SK-N-SH treated with all-trans-retinoic acid at 6 μM for 48 hours (cell line): ENCODE measurements around the gene CHMP1A.

Experiments
- ATAC-seq: fragments of 200-7000 bp; cut with Tn5 transposase; 3 replicates; pipeline ENCODE4 v1.9.1; 2020; ENCODE audit warnings: mild to moderate bottlenecking, moderate library complexity
- ARNTL ChIP-seq: fragments of 450-650 bp; formaldehyde crosslinking; IDR thresholded peaks from 2 replicates; pipeline ENCODE4 v1.5.0; 2020; ENCODE audit warnings: low read depth, mild to moderate bottlenecking, moderate library complexity, borderline replicate concordance
- BACH2 ChIP-seq: fragments of 250-450 bp; sonication (Bioruptor Pico); IDR thresholded peaks from 2 replicates; pipeline ENCODE4 v1.9.0; 2021; ENCODE audit warnings: mild to moderate bottlenecking, borderline replicate concordance
- CSDC2 ChIP-seq: fragments of 250-450 bp; sonication (Bioruptor Pico); IDR thresholded peaks from 2 replicates; pipeline ENCODE4 v1.5.0; 2020; ENCODE audit warnings: mild to moderate bottlenecking, moderate library complexity
- ESRRG ChIP-seq: fragments of 250-450 bp; sonication (Bioruptor Pico); IDR thresholded peaks from 2 replicates; pipeline ENCODE4 v1.6.1; 2021; ENCODE audit warnings: mild to moderate bottlenecking
- GLIS3 ChIP-seq: fragments of 250-450 bp; sonication (Bioruptor Pico); IDR thresholded peaks from 2 replicates; pipeline ENCODE4 v1.5.0; 2020; ENCODE audit warnings: mild to moderate bottlenecking, moderate library complexity
- ISL1 ChIP-seq: fragments of 250-450 bp; sonication (Bioruptor Pico); IDR thresholded peaks from 2 replicates; pipeline ENCODE4 v2.1.2; 2022; ENCODE audit warnings: mild to moderate bottlenecking, moderate library complexity
- RARB ChIP-seq: fragments of 250-450 bp; sonication (Bioruptor Pico); IDR thresholded peaks from 2 replicates; pipeline ENCODE4 v1.8.0; 2021; ENCODE audit warnings: mild to moderate bottlenecking, moderate library complexity
- SNAI2 ChIP-seq: fragments of 250-450 bp; sonication (Bioruptor Pico); IDR thresholded peaks from 2 replicates; pipeline ENCODE4 v1.5.0; 2020; ENCODE audit warnings: mild to moderate bottlenecking, moderate library complexity
- TOX ChIP-seq: fragments of 250-450 bp; sonication (Bioruptor Pico); IDR thresholded peaks from 2 replicates; pipeline ENCODE4 v1.8.0; 2021; ENCODE audit warnings: mild to moderate bottlenecking, moderate library complexity, borderline replicate concordance
- ZC3H10 ChIP-seq: fragments of 250-450 bp; sonication (Bioruptor Pico); IDR thresholded peaks from 2 replicates; pipeline ENCODE4 v1.5.1; 2021; ENCODE audit warnings: mild to moderate bottlenecking, moderate library complexity
- ZFP30 ChIP-seq: fragments of 450-650 bp; formaldehyde crosslinking; IDR thresholded peaks from 2 replicates; pipeline ENCODE4 v1.5.0; 2022; ENCODE audit warnings: mild to moderate bottlenecking, moderate library complexity
- ZNF70 ChIP-seq: fragments of 450-650 bp; formaldehyde crosslinking; IDR thresholded peaks from 2 replicates; pipeline ENCODE4 v1.5.0; 2020; ENCODE audit warnings: mild to moderate bottlenecking, moderate library complexity
- TF ChIP-seq, protein P1 (sequence below): fragments of 250-450 bp; sonication (Bioruptor Pico); IDR thresholded peaks from 2 replicates; pipeline ENCODE4 v1.5.0; 2020; ENCODE audit warnings: mild to moderate bottlenecking, moderate library complexity
- TF ChIP-seq, protein P2 (sequence below): fragments of 250-450 bp; sonication (Bioruptor Pico); IDR thresholded peaks from 2 replicates; pipeline ENCODE4 v1.8.0; 2020; ENCODE audit warnings: mild to moderate bottlenecking, moderate library complexity, borderline replicate concordance
- TF ChIP-seq, protein P3 (sequence below): fragments of 250-450 bp; sonication (Bioruptor Pico); IDR thresholded peaks from 2 replicates; pipeline ENCODE4 v1.8.0; 2021; ENCODE audit warnings: low read depth, mild to moderate bottlenecking, moderate library complexity, borderline replicate concordance
- TF ChIP-seq, protein P4 (sequence below): fragments of 250-450 bp; sonication (Bioruptor Pico); IDR thresholded peaks from 2 replicates; pipeline ENCODE4 v1.5.1; 2021; ENCODE audit warnings: mild to moderate bottlenecking, moderate library complexity

Gene CHMP1A

DNA sequence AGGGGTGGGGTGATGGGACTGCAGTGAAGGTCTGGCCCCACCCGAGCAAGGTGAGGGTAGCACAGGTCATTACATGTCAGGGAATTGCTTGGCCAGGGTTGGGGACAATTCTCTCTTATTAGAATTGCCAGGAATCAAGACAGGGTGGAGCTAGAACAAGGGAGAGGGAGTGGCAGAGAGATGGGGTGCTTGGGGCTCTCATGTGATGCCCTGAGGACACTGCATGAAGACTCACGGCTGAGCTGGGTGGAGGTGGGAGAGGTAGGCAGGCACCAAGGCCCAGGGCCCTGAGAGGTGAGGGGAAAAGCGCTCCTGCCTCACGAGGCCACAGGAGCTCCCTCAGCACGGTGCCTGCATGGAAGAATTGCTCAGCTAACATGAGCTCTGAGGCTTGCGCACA lies 40.5 kb downstream of the CHMP1A start:
- no peak for ATAC-seq
- no peak for TF ChIP-seq BACH2 (CRISPR knock-in tag)
- no peak for TF ChIP-seq ZFP30
- TF ChIP-seq CSDC2 (CRISPR knock-in tag), result no peak
- TF ChIP-seq ISL1 (CRISPR knock-in tag), result no peak
- TF ChIP-seq GLIS3, result no peak
- no peak for TF ChIP-seq ZNF70 (CRISPR knock-in tag)

DNA sequence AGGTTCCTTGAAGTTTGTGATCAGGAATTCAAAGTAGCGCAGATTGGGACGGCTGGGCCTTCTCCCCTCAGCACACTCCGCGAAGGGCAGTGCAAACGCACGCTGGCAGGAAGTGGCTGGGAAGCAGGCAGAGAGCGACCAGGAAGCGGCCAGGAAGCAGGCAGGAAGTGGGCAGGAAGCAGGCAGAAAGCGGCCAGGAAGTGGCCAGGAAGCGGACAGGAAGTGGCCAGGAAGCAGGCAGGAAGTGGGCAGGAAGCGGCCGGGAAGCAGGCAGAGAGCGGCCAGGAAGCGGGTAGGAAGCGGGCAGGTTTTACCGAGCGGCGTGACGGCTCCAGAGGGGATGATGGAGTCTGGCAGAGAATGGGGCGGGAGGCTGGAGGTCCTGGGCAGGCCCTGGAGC lies 40.9 kb downstream of the CHMP1A start:
- TF ChIP-seq, protein P1, sequence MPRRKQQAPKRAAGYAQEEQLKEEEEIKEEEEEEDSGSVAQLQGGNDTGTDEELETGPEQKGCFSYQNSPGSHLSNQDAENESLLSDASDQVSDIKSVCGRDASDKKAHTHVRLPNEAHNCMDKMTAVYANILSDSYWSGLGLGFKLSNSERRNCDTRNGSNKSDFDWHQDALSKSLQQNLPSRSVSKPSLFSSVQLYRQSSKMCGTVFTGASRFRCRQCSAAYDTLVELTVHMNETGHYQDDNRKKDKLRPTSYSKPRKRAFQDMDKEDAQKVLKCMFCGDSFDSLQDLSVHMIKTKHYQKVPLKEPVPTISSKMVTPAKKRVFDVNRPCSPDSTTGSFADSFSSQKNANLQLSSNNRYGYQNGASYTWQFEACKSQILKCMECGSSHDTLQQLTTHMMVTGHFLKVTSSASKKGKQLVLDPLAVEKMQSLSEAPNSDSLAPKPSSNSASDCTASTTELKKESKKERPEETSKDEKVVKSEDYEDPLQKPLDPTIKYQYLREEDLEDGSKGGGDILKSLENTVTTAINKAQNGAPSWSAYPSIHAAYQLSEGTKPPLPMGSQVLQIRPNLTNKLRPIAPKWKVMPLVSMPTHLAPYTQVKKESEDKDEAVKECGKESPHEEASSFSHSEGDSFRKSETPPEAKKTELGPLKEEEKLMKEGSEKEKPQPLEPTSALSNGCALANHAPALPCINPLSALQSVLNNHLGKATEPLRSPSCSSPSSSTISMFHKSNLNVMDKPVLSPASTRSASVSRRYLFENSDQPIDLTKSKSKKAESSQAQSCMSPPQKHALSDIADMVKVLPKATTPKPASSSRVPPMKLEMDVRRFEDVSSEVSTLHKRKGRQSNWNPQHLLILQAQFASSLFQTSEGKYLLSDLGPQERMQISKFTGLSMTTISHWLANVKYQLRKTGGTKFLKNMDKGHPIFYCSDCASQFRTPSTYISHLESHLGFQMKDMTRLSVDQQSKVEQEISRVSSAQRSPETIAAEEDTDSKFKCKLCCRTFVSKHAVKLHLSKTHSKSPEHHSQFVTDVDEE (CRISPR knock-in tag), result no peak
- TF ChIP-seq, protein P2, sequence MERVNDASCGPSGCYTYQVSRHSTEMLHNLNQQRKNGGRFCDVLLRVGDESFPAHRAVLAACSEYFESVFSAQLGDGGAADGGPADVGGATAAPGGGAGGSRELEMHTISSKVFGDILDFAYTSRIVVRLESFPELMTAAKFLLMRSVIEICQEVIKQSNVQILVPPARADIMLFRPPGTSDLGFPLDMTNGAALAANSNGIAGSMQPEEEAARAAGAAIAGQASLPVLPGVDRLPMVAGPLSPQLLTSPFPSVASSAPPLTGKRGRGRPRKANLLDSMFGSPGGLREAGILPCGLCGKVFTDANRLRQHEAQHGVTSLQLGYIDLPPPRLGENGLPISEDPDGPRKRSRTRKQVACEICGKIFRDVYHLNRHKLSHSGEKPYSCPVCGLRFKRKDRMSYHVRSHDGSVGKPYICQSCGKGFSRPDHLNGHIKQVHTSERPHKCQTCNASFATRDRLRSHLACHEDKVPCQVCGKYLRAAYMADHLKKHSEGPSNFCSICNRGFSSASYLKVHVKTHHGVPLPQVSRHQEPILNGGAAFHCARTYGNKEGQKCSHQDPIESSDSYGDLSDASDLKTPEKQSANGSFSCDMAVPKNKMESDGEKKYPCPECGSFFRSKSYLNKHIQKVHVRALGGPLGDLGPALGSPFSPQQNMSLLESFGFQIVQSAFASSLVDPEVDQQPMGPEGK (CRISPR knock-in tag), result no peak
- TF ChIP-seq RARB (no peak), BACH2 (CRISPR knock-in tag) (no peak), ESRRG (CRISPR knock-in tag) (no peak), ISL1 (CRISPR knock-in tag) (no peak), ARNTL (CRISPR knock-in tag) (no peak), ZC3H10 (no peak)
- TF ChIP-seq, all 23 proteins: peak for 0
- ATAC-seq, result no peak

DNA sequence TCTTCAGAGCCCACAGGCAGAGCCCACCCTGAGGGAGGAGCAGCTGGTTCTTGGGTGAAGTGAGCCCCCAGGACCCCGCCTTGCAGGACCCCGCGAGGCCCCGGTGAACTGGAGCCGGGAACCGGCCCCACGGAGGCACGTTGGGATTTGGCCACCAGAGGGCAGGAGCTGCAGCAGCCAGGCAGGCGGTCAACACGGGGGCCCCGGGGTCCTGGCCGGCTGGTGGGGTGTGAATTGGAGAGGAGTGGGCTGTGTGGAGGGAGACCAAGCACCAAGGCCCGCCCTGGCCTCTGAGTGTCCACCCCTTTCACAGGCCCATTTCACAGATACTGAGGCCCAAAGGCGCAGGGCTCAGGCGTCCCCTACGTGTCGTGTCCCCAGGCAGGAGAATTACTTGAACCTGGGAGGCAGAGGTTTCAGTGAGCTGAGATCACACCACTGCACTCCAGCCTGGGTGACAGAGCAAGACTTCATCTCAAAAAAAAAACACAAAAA lies 41.9 kb downstream of the CHMP1A start:
- TF ChIP-seq ISL1 (CRISPR knock-in tag) (no peak), SNAI2 (CRISPR knock-in tag) (no peak), ZC3H10 (no peak)
- TF ChIP-seq, protein P3, sequence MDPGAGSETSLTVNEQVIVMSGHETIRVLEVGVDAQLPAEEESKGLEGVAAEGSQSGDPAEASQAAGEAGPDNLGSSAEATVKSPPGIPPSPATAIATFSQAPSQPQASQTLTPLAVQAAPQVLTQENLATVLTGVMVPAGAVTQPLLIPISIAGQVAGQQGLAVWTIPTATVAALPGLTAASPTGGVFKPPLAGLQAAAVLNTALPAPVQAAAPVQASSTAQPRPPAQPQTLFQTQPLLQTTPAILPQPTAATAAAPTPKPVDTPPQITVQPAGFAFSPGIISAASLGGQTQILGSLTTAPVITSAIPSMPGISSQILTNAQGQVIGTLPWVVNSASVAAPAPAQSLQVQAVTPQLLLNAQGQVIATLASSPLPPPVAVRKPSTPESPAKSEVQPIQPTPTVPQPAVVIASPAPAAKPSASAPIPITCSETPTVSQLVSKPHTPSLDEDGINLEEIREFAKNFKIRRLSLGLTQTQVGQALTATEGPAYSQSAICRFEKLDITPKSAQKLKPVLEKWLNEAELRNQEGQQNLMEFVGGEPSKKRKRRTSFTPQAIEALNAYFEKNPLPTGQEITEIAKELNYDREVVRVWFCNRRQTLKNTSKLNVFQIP, result no peak
- TF ChIP-seq, protein P4, sequence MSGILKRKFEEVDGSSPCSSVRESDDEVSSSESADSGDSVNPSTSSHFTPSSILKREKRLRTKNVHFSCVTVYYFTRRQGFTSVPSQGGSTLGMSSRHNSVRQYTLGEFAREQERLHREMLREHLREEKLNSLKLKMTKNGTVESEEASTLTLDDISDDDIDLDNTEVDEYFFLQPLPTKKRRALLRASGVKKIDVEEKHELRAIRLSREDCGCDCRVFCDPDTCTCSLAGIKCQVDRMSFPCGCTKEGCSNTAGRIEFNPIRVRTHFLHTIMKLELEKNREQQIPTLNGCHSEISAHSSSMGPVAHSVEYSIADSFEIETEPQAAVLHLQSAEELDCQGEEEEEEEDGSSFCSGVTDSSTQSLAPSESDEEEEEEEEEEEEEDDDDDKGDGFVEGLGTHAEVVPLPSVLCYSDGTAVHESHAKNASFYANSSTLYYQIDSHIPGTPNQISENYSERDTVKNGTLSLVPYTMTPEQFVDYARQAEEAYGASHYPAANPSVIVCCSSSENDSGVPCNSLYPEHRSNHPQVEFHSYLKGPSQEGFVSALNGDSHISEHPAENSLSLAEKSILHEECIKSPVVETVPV, result no peak
- ATAC-seq, result peak; percentile 86

DNA sequence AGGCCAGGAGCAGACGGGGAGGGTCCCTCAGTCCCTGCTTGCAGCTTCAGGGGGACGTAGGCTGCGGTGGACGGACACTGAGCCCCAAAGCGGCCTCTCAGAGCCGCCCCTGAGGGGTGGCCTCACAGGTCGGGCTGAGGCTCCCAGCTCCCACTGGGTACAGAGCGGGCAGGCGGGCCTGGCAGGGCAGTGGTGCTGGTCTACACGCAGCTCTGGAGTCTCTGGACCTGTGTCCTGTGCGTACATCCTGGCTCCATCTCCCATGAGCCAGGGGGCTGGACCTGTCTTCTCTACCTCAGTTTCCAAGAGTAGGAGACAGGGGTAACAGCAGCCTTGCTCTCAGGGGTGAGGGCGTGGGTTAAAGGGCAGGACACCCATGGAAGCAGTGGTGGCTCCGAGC lies 42.3 kb downstream of the CHMP1A start:
- no peak for TF ChIP-seq ISL1 (CRISPR knock-in tag)
- no peak for TF ChIP-seq TOX (CRISPR knock-in tag)
- no peak for TF ChIP-seq ZNF70 (CRISPR knock-in tag)
- TF ChIP-seq, protein P4, result no peak
- no peak for TF ChIP-seq ZFP30
- TF ChIP-seq, protein P2 (CRISPR knock-in tag), result no peak
- peak; percentile 31 for ATAC-seq
